HT-29 (cell line): ENCODE data around the gene RBM26. TPM values are rescaled to one million over a fixed set of nuclear protein-coding genes. Genes with fewer than 3 reads are reported as not detected.

Experiments used
- DNase-seq: peaks from one replicate; pipeline ENCODE4 v3.0.0-alpha.2; 2015; ENCODE audit warnings: low spot score
- total RNA-seq: library from RNA; depleted of rRNA; stranded (reverse); fragments of >200 nt; shearing (Covaris generic); gene quantifications from 2 replicates; pipeline ENCODE4 v1.2.3, GENCODE V29; 2014

The RBM26 gene
- total RNA-seq, 1 experiment from 2014 or later = 20.8 TPM

DNA sequence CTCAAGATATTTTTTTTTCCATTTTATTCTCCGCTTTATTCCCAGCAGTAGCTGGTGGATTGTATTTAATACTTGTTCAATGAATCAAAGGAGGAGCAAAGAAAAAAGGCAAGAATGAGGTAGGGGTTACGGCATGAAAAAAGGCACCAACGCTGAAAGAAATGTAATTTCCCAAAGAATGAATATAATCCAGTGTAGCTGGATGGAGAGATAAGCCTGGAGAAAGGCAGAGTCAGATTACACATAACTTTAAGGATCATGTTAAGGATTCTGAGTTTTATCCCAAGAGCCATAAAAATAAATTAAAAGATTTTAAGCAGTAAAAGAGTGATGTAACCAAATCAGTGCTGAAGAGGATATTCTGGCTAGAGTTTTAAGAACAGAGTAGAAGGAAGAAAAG, 67.7 kb downstream of the RBM26 start:
- DNase-seq = no peak

DNA sequence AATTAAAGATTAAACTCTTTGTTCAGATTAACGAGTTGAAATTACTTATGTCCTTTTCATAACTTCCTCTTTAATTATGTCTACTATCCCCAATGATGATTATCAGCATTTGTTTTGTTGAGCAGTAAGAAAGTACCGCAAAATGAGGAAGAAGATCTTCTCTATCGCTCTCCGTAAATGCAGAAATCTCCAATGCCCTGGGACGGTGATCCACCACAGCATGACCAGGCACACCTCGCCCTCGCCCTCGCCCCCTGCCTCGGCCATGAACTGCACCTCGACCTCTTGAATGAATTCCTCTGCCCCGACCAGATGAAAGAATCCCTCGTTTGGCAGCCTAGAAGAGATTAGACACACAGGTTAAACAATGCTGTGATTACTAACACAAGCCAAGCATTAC, 69.1 kb downstream of the RBM26 start:
- no peak for DNase-seq

DNA sequence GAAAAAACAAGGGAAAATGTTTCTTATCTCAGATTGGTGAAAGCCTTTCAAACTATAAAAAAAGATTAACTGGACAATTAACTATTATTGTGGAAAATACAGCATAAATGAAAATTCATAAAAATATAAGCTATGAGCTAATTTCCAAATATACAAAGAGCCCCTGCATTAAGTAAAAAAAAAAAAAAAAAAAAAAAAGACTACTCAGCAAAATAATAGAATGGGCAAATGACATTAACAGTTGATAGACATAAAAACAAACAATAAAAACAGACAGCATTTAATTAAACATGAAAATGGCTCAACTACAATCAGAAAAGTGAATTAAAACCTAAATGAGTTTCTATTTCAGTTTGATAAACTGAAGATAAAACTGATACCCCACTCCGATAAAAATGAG, 77.5 kb downstream of the RBM26 start:
- no peak for DNase-seq

DNA sequence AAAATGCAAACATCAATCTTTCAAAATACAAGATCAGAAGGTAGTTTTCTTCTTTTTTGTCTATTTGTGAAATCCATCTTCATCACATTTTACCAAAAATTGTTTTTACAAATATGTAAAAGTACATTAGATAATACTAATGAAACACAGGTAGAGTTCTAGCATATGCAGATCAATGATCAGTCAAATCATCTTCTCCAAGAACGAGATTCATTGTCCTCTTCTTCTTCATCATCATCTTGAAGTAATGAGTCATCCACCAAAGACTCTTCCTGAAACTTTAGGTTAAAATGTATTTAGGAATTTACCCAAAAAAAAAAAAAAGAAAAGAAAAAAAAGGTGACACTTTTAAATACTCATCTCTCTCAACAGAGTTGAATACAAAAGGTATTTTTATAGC, 85.6 kb downstream of the RBM26 start:
- no peak for DNase-seq

DNA sequence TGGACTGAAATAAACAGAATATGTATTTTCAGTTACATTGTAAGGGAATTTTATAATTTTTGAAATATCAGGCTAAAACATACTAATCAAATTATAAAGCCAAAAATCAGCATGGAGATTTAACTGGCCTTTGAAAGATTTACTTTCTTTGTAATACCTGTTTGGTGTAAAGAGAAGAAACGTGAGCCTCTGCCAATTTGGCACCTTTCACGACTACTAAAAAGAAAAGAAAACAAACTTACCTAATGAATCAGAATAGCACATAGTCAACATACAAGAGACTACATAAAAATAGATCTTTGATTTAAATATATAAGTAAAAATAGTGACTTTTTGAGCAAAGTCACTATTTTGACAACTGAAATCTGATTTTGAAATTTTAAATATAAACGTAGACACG, 87.4 kb downstream of the RBM26 start:
- DNase-seq = no peak

DNA sequence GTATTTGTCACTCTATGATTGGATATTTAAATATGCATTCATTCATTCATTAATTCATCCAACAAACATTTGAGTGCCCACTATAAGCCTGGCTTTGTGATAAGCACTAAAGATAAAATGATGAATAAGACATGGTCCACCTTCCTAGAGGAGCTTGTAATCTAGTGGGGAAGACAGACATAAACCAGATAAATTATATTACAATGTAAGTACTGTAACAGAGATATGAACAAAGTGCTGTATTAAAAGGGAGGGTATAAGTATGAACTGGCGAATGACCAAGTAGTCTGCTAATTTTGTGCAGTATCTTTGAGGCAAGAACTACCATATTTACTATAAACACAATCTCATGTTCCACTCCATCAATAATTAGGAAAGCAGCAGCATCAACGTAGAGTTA, 88.2 kb downstream of the RBM26 start:
- DNase-seq = no peak

DNA sequence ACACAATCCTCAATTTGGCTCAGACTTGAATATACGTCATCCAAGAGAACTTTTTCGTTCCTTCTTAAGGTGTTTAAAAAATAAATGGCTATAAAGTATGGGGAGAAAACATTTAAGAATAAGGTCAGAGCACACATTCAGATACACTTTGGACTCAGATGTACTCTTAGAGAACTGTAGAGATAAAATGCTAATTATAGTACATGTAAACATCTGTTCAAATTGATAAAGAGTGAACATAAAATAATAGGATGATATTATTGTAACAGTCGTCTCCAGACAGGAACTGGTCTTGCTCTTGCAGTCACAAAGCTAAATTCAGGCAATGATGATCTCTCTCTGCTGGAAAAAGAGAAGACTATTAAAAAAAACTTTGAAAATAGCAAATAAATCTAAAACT, 91.4 kb downstream of the RBM26 start:
- DNase-seq = no peak

DNA sequence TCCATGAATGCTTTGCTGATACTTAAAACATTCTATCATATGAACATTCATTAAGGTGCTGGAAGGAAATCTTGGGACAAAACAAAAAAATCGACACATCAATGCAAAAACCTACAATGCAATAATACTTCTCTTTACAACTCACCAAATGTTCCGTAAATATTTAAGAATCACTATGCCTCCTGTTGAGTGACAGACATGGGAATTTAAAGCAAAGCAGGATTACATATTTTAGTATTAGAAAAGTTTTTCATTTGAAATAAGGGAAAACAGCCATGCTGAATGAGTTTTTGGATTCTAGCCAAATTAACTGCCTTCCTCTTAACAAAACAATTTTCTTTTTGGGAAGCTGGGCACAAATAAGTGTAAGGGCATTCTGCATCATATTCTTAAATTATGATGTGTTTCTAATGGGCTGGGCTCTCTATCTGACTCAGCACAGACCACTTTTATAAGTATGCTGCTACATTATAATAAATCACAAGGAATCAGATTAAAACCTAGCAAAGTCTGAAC, 93.7 kb downstream of the RBM26 start:
- DNase-seq = no peak

DNA sequence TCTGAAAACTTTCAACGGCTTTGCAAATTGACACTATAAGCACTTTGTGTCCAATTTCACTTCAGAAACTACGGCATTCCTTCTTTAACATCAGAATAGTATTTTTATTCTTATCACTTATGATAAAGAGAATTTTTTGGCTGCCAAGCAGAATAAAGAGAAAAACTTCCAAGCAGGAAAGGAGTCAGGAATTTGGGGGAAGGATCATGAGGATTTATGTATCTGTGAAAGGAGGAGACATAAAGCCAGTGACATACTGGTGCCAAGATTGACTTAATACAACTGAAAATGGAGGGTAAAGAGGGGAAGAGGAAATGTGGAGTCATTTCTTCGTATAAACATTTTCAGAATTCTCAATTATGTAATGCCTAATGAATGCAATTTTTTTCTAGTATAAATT, 94.7 kb downstream of the RBM26 start:
- no peak for DNase-seq

DNA sequence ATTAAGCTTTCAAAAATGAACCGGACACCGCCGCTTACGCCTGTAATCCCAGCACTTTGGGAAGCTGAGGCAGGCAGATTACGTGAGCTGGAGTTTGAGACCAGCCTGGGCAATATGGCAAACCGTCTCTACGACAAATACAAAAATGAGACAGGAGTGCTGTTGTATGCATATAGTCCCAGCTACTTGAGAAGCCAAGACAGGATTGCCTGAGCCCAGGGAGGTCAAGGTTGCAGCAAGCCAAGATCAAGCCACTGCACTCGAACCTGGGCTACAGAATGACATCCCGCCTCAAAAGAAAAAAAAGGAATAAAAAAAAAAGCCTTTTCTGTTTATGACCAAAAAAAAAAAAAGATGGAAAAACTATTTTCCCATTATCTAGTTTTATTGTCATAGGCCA, 96.4 kb downstream of the RBM26 start:
- DNase-seq = no peak

DNA sequence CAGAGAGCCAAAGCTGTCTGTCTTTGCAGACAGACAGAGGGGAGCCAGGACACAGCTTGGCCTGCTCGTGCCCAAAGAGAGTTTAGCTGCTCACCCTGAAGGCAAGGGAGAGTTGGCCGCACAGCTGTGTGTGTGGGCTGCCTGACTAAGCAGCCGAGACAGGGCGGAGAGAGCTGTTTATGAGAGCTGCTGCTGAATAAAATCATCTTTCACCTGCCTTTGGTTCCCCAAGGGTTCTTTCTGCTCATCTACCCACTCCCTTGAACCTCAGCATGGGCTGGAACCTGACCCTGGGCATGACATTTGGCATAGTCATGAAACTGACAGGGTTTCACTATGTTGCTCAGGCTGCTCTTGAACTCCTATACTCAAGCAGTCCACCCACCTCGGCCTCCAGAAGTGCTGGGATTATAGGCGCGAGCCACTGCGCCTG, 98.2 kb downstream of the RBM26 start:
- DNase-seq = peak; percentile 32

DNA sequence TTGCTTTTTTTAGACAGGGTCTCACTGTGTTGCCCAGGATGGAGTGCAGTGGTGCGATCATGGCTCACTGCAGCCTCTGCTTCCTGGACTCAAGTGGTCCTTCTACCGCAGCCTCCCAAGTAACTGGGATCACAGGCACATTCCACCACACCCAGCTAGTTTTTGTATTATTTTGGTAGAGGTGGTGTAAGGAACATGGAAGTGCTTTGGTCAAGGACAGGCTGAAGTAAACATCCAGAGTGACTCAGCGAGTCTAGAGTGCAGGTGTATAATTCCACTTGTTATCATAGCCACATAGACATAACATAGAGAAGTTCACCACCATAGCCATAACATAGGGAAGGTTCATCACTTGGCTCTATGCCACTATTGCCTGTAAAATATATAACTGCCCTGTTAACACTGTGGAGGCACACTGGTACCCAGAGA, 98.6 kb downstream of the RBM26 start:
- no peak for DNase-seq

DNA sequence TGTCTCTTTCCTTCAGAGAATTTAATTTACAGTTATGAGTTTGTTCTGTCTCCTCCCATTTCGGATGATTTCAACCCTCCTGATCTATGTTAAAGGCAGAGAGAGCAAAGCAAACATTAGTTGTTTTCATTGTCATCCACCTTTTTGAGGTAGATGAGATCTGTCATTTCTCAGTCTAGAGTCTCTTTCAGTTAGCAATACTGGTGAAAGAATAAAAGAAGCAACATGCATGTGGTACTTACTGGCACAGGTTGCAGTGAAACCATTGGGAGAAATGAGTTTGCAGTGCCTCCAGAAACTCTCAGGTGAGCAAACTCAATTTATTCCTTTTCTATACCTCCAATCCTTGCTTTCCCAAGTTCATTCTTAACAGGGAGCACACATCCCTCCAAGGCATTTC, 99.4 kb downstream of the RBM26 start:
- DNase-seq = no peak

DNA sequence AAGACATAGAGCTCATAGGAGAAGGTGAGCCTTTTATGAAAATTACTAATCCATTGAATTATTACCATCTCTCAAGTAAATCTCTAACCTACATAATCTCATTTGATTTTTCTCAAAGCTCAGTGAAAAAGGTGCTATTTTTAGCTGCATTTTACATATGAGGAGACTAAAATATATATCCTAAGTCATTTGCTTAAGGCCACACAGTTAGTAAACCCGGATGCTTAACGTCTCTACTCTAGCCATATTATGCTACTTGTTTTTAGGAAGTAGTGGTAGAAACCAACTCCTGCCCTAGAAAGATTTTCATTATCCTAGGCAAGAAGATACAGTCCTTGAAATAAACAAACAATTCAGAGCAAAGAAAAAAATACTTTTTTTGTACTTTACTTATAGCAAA, 108.9 kb downstream of the RBM26 start:
- no peak for DNase-seq

DNA sequence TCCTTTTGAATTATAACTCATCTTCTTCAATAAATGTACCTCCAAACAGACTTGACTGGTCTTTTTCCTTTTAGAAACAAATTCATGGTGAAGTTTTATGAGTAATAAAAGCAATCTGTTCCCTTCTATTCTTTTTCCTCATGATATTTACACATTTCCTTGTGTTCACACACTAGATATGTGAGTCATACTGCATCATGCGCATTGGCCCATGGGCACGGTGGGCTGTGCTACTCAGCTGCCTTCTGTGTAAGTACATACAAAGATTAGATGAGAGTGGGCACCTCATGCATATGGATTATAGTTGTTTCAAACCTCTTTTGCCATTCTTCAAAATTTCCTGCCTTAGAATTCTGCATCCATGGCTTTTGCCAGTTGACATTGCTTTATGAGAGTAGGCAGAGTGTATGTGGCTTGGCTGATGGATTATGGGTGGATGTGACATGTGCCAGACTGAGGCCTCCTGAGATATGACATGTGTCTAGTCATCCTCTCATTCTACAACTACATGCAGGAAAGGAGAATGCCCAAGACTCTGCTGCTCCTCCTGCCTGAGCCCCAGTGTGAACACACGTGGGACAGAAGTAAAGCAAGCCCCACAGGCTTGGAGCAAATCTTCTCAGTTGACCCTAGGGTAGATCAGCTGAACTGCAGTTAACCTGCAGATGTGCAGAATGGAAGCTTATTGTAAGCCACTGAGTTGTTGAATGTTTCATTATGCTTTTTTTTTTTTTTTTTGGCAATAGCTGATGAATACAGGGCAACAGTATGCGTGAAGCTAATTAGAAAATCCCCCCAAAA, 109.9 kb downstream of the RBM26 start:
- no peak for DNase-seq

DNA sequence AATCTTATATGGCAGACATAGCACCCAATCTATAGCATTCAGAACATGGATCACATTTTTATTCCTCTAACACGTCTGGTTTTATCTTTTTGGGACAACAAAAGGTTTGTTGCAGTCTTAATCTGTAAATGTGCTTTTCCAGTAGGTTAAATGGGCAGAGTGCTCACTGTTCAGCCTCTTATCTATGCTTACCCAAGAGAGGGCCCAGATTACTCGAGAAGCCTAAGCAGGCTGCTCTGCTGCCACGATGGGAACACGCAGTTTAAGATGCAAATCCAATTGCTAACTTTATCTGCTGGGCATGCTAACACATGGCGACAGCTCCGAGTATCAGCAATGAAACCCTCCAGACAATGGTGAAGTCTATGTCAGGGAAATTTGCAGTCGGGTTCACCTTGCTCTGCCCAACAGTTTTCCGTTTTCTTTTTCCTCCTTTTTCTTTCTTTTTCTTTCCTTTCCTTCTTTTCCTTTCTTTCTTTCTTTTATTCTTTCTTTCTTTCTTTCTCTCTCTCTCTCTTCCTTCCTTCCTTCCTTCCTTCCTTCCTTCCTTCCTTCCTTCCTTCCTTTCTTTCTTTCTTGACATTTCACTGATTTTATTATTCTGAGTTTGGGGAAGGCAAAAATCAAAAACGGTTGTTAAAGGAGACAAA, 115.3 kb downstream of the RBM26 start:
- DNase-seq = no peak

DNA sequence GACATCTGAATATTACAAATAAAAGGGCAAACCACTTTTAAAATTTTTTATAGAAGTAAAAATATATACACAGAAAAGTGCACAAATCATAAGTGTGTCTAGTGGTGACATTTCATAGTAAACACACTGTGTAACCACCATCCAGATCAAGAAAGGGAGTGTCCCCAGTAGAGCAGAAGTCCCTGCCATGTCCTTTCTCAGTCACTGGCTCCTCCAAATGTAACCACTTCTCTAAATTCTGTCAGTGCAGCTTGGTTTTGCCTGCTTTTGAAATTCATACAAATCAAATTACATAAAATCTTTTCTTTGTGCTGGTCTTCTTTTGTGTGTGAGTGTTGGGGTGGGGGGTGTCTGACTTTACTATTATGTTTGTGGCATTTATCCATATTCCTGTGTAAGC, 116.5 kb downstream of the RBM26 start:
- no peak for DNase-seq

DNA sequence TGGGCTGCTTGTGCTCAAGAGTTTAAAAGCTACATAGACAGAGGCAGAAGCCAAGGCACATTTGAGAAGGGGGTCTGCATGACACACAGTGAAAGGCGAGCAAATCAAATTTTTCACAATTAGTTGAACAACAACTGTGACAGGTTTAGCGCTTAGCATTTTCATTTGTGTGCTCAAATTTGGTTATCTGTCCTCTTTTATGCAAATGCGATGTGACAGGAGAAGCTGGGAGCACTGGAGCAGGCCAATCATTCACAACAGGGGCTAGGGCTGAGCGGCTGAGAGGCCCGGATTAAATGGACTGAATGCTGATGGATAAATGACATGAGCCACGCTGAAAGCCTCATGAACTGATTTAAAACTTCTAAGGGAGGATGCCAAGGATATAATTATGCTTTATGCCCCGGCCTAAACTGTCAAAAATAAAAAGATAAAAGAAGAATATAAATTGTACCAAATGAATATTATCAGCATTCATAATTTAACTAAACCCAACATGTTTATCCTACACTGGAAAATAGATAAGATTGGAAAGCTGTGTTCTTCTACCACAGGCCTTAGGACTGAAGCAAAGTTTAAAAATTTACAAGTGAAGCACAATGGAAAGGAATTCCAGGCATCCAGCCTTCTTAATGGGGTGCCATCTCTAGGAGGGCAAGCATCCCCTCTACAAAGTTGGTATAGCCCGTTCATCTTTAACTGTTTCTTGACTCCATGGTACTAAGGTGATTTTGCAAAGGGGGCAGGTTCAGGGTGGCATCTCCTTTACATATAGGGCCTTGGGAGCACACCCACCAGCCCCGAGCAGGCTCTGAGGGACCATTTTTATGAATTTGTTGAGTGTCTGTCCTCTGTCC, 117.9 kb downstream of the RBM26 start:
- no peak for DNase-seq

DNA sequence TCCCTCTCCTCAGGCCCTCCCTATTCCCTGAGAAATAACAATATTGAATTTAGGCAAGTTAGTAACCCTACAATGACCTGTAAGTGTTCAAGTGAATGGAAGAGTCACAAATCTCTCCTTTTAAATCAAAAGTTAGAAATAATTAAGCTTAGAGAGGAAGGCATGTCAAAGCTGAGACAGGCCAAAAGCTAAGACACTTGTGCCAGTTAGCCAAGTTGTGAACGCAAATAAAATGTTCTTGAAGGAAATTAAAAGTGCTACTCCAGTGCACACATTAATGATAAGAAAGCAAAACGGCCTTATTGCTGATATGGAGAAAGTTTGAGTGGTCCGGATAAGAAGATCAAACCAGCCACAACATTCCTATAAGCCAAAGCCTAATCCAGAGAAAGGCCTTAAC, 120.9 kb downstream of the RBM26 start:
- no peak for DNase-seq

DNA sequence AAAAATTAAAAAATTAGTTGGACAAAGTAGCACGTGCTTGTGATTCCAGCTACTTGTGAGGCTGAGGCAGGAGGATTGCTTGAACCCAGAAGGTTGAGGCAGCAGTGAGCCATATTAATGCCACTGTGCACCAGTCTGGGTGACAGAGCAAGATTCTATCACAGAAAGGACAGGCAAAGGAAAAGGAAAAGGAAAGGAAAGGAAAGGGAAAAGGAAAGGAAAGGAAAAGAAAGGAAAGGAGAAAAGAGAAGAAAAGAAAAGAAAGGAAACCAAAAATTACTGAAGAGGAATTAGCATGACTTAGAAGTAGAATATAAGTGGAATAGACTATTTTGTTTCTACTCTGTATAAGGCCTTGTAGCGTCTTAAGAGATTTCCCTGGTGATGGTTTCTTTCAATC, 122.3 kb downstream of the RBM26 start:
- DNase-seq = no peak

DNA sequence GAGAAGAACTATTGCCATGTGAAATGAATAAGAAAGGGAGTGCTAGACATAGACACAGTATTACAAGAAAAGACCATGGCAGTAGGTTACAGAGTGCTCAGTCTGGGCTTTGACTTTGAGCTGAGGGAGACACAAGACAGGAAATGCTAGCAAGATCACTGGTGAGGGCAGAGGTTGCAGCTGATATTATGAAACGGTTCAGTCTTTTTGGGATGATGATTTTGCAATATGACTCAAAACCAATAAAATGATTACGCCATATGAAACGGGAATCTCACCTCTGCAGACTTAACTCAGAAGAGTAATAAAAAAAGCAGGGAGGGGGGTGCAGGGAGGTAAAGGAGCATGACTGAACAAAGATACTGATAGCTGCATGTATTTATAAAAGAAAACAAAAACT, 123.1 kb downstream of the RBM26 start:
- no peak for DNase-seq

DNA sequence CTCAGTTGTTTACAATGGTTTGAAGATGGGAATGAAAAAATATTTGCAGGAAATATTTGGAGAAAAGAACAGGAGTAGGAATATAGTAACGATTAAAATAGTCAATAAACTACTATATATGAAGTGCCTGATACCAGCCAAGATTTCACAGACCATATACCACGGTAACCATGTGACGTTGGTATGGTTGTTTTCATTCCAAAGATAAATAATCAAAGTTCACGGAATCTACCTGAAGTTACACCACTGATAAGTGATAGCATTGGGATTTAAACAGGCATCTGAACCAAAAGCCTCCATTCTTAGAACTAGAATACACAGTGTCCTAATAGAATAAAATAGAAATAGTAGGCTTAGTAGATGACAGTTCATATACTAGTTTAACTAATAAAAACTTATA, 123.5 kb downstream of the RBM26 start:
- DNase-seq = no peak
